HG03280 (cell line): ENCODE data around the gene ERICH6B.

Experiments used
- ATAC-seq: cut with Tn5 transposase; IDR thresholded peaks from one replicate; pipeline ENCODE4 v1.9.1; 2021; ENCODE audit warnings: mild to moderate bottlenecking, moderate library complexity; ENCODE audit not compliant: unreplicated experiment

ERICH6B gene

DNA sequence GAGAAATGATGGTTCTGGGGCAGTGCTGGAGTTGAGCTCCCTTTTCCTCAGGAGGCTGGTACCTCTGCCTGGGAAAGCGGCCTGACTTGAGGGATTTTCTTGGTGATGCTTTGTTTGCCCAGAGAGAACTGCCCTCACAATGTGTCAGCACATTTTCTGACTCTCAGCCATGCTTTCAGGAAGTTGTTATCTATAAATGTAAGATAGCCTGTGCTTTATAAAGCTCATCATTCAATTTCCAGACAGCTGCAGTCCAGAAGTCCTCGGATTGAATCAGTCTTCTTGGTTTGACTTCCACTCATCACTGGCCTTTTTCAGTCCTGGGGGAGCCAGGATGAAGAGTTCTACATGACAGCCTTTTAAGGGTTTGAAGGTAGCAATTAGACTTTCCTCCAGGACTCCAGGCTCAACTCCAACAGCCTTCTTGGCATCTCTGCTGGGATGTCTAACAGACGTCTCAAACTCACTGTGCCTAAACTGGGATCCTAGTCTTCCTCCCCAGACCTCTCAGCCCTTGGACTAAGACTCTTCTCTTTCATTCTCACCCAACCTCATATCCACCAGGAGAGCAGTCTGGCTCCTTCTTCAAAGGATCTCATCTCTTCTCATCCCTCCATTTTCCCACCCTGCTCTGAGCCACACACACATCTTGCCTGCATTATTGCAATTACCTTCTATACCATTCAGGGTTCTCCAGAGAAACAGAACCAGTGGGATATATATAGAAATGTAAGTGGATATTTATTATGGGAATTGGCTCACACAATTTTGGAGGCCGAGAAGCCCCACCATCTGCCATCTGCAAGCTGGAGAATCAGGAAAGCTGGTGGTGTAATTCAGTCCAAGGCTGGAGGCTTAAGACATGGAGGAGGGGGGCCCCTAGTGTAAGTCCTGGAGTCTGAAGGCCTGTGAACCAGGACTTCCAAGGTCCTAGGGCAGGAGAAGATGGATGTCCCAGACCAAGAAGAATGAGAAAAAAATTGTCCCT is 13.1 kb downstream of the ERICH6B start:
- no peak for ATAC-seq

GRCh38 chr13:45601680-45602079 is 13.9 kb downstream of the ERICH6B start:
- ATAC-seq = no peak

- no peak for ATAC-seq
Observed at GRCh38 chr13:45598597-45598996, 16.9 kb downstream of the ERICH6B start.

GRCh38 chr13:45596800-45597475 is 18.6 kb downstream of the ERICH6B start:
- no peak for ATAC-seq

GRCh38 chr13:45595965-45596364 is 19.6 kb downstream of the ERICH6B start:
- ATAC-seq = no peak

- ATAC-seq = no peak
Observed at GRCh38 chr13:45594764-45595163, 20.8 kb downstream of the ERICH6B start.

DNA sequence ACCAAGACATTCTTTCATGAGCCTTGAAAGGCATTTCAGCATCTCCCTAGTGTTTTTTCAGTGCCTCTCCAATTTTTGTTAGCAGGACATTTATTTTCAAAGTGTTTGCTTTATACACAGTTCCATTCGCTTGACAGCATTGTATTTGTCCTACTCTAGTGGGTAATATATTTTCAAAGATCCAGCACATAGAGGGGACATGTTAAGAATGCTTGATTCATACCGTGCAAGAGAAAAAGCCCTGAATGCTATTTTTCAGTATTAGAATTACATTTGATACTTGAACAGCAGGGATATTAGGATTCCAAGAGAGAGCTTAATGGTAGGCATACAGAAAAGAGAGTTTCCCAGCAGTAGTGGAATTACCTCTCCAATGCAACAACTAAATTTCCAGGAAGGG is 21.3 kb downstream of the ERICH6B start:
- no peak for ATAC-seq

DNA sequence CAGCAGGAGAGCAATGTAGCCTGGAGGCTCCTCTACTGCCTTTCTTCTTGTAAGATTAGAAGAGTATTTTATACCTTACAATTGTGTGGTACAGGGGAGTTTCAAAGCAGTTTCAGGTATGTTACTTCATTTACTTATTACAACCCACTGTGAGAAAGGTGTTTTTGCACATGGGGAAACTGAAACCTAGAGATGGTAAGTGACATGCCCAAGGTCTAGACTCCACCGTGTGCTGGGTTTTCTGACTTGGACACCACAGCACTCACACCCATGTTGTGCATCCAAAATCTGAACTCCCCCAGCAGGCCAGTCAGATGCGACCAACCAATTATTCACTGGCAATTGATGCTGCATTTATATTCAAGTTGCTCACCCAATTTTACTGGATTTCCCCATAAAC is 22.8 kb downstream of the ERICH6B start:
- no peak for ATAC-seq

DNA sequence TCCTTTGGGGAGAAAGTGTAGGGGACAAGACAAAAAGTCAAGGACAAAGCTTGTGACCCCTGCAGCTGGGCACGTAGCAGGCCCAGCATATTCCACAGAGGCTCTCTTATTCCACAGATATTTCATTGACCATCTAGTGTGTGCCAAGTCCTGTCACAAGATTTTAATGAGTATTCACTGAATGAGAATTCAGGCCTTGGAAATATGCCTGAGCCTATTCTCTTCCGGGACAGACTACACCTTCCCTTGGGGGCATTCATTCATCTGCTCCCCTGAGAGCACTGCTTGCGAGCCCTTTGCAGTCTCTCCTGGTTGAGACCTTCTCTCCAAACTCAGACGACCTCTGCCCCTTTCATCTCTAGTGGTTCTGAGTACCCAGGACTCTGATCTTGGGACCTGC is 25.5 kb downstream of the ERICH6B start:
- ATAC-seq = no peak

GRCh38 chr13:45587897-45588296 is 27.6 kb downstream of the ERICH6B start:
- ATAC-seq = no peak

DNA sequence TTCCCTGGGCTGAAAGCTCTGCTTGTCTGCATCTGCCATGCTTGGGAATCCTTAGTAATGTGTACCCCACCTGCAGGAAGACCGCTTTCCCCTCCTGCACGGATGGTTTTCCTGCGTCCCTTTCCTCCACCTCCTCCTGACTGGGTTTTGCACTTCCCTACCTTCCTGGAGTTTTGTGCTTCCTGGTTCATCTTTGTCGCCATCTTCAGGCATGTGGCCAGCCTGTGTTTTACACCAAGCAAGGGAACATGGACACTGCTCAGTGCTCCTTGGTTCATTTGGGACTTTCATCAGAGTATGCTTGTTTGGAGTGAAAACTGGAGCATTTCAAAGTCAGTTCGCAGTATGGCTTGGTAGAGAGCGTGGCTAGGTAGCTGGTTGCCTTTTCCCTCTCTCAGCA is 30.7 kb downstream of the ERICH6B start:
- no peak for ATAC-seq

DNA sequence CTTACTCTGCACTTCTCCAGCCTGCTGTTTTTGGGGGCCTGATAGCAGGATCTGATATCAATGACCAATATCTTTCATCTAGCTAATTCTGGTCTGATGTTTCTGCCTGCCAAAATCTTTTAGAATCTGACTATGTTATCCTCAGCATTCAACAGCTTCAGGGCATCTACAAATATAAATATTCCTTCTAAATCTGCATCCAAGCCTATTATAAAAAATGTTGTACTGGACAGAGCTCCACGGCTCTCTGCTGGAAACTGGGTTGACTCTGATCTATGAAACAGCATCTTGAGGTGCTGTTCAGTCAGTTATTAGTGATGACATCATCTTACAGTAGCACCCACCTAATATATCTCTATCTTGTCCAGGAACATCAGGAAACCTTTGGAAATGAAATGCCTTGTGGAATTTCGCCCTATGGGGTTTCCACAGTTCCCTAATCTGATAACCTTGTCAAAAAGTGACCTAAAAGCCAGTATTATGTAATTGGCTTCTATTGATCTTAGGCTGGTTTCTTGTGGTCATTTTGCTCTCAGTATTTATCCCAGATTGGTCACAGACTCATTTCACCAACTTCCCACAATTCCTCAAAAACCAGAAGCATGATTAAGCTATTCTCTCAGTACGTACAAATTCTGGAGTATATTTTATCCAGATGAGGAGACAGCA is 33.0 kb downstream of the ERICH6B start:
- ATAC-seq = no peak

- no peak for ATAC-seq
Observed at GRCh38 chr13:45576466-45576865, 39.1 kb downstream of the ERICH6B start.

GRCh38 chr13:45575830-45576180 is 39.7 kb downstream of the ERICH6B start:
- ATAC-seq = no peak

DNA sequence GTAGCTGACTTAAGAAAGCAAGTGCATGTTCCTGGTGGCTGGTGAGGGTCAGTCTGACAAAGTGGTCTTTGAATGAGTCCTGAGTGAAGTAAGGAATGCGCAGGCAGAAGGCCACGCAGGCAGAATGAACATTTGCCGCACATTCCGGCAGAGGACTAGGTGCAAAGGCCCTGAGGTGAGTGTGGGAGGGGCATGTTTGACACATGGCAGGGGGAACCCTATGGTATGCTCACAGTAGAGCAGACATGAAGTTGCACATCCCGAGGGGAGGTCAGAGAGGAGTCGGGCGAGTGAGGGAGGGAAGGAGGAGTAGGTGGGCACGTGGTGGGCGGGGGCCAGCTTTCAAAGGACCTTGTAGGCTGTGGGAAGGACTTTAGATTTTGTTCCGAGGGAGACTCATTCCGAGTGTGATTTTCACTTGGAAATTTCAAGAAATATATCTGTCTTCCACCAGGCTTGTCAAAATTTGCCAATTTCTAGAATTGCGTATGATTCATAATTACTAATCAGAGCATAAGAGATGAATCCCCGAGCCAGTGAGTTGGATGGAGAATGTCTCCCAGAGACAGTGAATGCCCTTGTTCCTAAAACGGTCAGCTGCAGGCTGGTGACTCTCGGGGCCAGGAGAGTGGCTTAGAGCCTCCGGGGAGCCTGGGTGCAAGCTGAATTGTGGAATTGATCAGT is 40.3 kb downstream of the ERICH6B start:
- ATAC-seq = no peak

GRCh38 chr13:45565331-45565730 is 50.2 kb downstream of the ERICH6B start:
- no peak for ATAC-seq

DNA sequence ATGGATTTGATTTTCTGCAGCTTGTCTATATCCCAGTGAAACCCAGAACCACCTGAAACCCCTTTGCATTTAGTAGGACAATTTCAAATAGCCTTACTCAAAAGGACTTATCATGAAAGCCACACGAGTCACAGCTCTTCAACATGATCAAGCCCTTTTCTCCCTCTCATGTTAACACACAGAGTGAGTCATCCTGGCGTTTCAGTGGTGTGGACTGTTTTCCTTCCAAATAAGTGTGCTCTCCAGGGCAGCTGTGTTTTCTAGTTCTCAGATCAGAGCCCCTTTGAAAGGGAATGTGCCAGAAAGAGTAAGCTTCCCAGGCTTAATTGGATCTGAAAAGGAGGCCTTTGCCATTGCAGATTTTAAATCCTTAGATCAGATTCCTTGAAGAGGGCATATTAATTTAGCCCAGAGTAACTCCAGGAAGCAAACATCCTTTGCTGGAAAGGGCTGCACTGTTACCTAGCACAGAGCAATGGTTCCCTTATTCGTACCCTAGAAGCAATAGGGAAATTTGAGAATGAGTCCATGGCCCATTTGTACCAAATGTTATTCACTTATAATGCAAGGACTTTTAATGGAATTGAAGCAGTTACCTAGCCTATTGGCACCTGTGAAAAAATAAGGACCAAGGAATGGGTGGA is 51.3 kb downstream of the ERICH6B start:
- ATAC-seq = no peak

GRCh38 chr13:45554604-45555109 is 60.9 kb downstream of the ERICH6B start:
- no peak for ATAC-seq

GRCh38 chr13:45548281-45548680 is 67.3 kb downstream of the ERICH6B start:
- no peak for ATAC-seq

GRCh38 chr13:45546410-45546765 is 69.2 kb downstream of the ERICH6B start:
- ATAC-seq = no peak
